ENCODE measurements around the gene ZNF217.
"Not testable (repeated sequence)": the region's sequence is repeated elsewhere in the genome, so short reads cannot be mapped to it uniquely, and the experiment has no call there.

The ZNF217 gene

DNA sequence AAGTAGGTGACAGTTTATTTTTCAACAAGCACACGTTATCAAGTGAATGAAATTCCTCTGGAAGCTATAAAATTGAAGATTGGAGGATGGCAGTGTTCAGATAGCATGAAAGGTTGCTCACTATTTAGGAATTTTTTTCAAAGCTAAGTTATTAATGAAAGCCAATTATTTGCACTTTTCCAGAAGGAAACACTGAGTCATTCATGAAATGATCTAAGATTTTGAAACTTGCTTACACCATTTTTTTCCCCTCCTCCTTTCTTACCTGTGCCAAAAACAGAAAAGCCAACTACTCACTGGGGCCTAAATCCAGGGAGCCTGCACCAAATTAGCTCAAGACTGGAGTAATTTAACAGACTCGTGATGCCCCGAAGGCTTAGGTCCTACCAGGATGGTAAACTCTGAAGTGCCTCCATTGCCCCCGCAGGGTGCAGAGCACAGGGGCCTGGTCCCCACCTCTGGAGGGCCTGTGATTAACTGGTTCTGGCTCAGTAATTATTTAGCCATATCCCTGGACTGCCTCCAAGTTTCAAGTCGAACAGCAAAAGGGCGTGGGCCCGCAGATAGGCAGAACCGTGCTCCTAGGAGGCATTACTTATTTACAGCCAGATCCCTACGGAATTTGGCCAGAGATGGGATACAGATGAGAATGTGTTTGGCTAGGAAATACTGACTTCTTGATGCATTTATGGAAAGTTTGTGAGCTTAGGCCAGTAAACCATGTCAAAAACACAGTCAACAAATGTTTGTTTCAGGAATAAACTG is 28.0 kb upstream of the ZNF217 start:
- no peak for DNase-seq (ENCODE audit: low read depth, low spot score)
- TF ChIP-seq SUZ12 (IDR thresholded peaks at IDR 0.05; ENCODE audit: extremely low read depth, insufficient read depth, insufficient read length) (no peak), YY1 (IDR thresholded peaks at IDR 0.05; ENCODE audit: insufficient read depth, insufficient read length) (no peak), ZNF274 (IDR thresholded peaks at IDR 0.05; ENCODE audit: low read depth, low read length) (no peak)
- Histone ChIP-seq H3K9ac (ENCODE audit: insufficient read length, low read depth) (peak overlapping the region; percentile 16), H3K9me3 (ENCODE audit: insufficient read depth, low read length) (no peaks in the 10 kb centered on the region), H3K36me3 (ENCODE audit: insufficient read depth, insufficient read length, low read length) (no peaks in the 10 kb centered on the region), H3K4me3 (ENCODE audit: insufficient read length, low read depth) (no peak overlapping the region), H3K4me1 (ENCODE audit: insufficient read depth, insufficient read length) (peaks cover 7% of the 10 kb centered on the region), H3K27me3 (ENCODE audit: insufficient read depth, insufficient read length) (no peaks in the 10 kb centered on the region)

GRCh38 chr20:53618490-53619000 is 24.9 kb upstream of the ZNF217 start:
- not testable (repeated sequence) for H3K4me3 ChIP-seq (ENCODE audit: insufficient read length, low read depth); H3K9me3 ChIP-seq (ENCODE audit: insufficient read depth, low read length); H3K27me3 ChIP-seq (ENCODE audit: insufficient read depth, insufficient read length); H3K4me1 ChIP-seq (ENCODE audit: insufficient read depth, insufficient read length); H3K36me3 ChIP-seq (ENCODE audit: insufficient read depth, insufficient read length, low read length); H3K9ac ChIP-seq (ENCODE audit: insufficient read length, low read depth); DNase-seq (ENCODE audit: low read depth, low spot score)

GRCh38 chr20:53617791-53618489 is 24.3 kb upstream of the ZNF217 start:
- no peak overlapping the region for H3K9ac ChIP-seq (ENCODE audit: insufficient read length, low read depth)

DNA sequence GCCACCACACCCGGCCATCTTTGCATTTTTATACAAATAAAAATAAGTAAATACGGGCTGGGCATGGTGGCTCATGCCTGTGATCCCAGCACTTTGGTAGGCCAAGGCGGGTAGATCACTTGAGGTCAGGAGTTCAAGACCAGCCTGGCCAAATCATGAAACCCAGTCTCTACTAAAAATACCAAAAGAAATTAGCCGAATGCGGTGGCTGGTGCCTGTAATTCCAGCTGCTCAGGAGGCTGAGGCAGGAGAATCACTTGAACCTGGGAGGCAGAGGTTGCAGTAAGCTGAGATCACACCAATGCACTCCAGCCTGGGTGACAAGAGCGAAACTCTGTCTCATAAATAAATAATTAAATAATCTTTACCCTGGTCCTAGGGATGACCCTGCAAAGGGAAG is 22.9 kb upstream of the ZNF217 start:
- not testable (repeated sequence) for H3K9me3 ChIP-seq (ENCODE audit: insufficient read depth, low read length); H3K4me1 ChIP-seq (ENCODE audit: insufficient read depth, insufficient read length); H3K36me3 ChIP-seq (ENCODE audit: insufficient read depth, insufficient read length, low read length); H3K4me3 ChIP-seq (ENCODE audit: insufficient read length, low read depth); H3K27me3 ChIP-seq (ENCODE audit: insufficient read depth, insufficient read length); H3K9ac ChIP-seq (ENCODE audit: insufficient read length, low read depth); DNase-seq (ENCODE audit: low read depth, low spot score)

More at GRCh38 chr20:53617791-53618489, 24.3 kb upstream of the ZNF217 start:
- Histone ChIP-seq H3K4me1 (ENCODE audit: insufficient read depth, insufficient read length) (peaks cover 7% of the 10 kb centered on the region), H3K4me3 (ENCODE audit: insufficient read length, low read depth) (no peak overlapping the region), H3K27me3 (ENCODE audit: insufficient read depth, insufficient read length) (no peaks in the 10 kb centered on the region), H3K36me3 (ENCODE audit: insufficient read depth, insufficient read length, low read length) (no peaks in the 10 kb centered on the region), H3K9me3 (ENCODE audit: insufficient read depth, low read length) (no peaks in the 10 kb centered on the region)
- TF ChIP-seq SUZ12 (IDR thresholded peaks at IDR 0.05; ENCODE audit: extremely low read depth, insufficient read depth, insufficient read length) (no peak), ZNF274 (IDR thresholded peaks at IDR 0.05; ENCODE audit: low read depth, low read length) (no peak), YY1 (IDR thresholded peaks at IDR 0.05; ENCODE audit: insufficient read depth, insufficient read length) (no peak)
- DNase-seq (ENCODE audit: low read depth, low spot score), result no peak

DNA sequence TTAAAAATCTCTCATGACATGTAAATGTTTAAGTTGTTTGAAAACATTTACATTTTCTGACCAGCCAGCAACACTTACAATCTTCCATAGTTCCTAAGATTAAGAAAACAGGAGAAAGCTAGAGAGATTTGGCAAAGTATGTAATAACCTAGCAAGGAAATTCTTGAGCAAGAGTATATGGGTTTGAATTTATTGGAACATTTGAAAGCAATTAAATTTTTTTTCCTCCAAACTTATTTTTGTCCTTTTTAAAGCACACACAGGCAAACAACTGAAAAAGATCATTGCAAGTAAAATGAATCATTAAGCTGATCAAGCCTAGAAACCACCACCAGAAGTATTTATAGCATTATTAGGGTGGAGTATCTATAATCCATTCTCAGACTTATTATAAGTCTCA is 20.1 kb upstream of the ZNF217 start:
- no peaks in the 10 kb centered on the region for H3K9me3 ChIP-seq (ENCODE audit: insufficient read depth, low read length)
- H3K9ac ChIP-seq (ENCODE audit: insufficient read length, low read depth), result no peak overlapping the region
- TF ChIP-seq YY1 (IDR thresholded peaks at IDR 0.05; ENCODE audit: insufficient read depth, insufficient read length) (no peak), ZNF274 (IDR thresholded peaks at IDR 0.05; ENCODE audit: low read depth, low read length) (no peak), SUZ12 (IDR thresholded peaks at IDR 0.05; ENCODE audit: extremely low read depth, insufficient read depth, insufficient read length) (no peak)
- no peak overlapping the region for H3K4me3 ChIP-seq (ENCODE audit: insufficient read length, low read depth)
- H3K4me1 ChIP-seq (ENCODE audit: insufficient read depth, insufficient read length), result peaks cover under 1% of the 10 kb centered on the region
- DNase-seq (ENCODE audit: low read depth, low spot score), result no peak
- H3K27me3 ChIP-seq (ENCODE audit: insufficient read depth, insufficient read length), result no peaks in the 10 kb centered on the region
- no peaks in the 10 kb centered on the region for H3K36me3 ChIP-seq (ENCODE audit: insufficient read depth, insufficient read length, low read length)

DNA sequence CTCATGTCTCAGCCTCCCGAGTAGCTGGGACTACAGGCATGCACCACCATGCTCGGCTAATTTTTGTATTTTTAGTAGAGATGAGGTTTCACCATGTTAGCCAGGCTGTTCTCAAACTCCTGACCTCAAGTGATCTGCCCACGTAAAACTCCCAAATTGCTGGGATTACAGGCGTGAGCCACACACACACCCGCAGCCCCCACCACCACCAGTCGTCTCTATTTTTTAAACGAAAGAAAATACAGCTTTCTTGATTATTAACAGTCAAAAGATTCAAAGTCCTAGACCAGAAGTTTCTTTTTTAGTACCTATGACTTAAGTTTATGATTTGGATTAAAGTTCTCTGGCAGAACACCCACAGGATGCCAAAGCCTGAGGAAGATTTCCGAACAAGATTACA is 18.6 kb upstream of the ZNF217 start:
- H3K4me3 ChIP-seq (ENCODE audit: insufficient read length, low read depth); DNase-seq (ENCODE audit: low read depth, low spot score); H3K9me3 ChIP-seq (ENCODE audit: insufficient read depth, low read length); H3K36me3 ChIP-seq (ENCODE audit: insufficient read depth, insufficient read length, low read length); H3K4me1 ChIP-seq (ENCODE audit: insufficient read depth, insufficient read length); H3K27me3 ChIP-seq (ENCODE audit: insufficient read depth, insufficient read length); H3K9ac ChIP-seq (ENCODE audit: insufficient read length, low read depth): not testable (repeated sequence)

DNA sequence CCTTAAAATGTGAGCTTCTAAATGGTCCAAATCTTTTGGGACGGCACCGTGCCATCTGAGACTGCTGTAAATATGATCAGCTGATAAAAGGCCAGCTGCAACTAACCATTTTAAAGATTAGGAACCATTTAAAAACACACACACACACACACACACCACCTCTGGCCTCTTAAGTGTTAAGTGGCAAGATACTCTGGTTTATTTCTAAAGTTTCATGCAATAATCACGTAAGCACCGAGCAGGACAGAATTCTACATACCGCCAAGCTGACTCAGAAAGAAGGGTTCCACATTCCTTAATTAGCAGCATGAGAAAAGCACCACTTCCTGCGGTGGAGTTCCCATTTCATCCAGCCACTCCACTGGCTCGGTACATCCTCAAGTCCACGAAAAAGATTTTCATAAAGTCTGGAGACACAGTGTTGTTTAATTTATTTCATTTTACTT is 17.8 kb upstream of the ZNF217 start:
- H3K36me3 ChIP-seq (ENCODE audit: insufficient read depth, insufficient read length, low read length), result no peaks in the 10 kb centered on the region
- DNase-seq (ENCODE audit: low read depth, low spot score), result no peak
- H3K4me3 ChIP-seq (ENCODE audit: insufficient read length, low read depth), result no peak overlapping the region
- TF ChIP-seq YY1 (IDR thresholded peaks at IDR 0.05; ENCODE audit: insufficient read depth, insufficient read length) (no peak), ZNF274 (IDR thresholded peaks at IDR 0.05; ENCODE audit: low read depth, low read length) (no peak), SUZ12 (IDR thresholded peaks at IDR 0.05; ENCODE audit: extremely low read depth, insufficient read depth, insufficient read length) (no peak)
- H3K27me3 ChIP-seq (ENCODE audit: insufficient read depth, insufficient read length), result no peaks in the 10 kb centered on the region
- H3K9me3 ChIP-seq (ENCODE audit: insufficient read depth, low read length), result no peaks in the 10 kb centered on the region
- peaks cover 6% of the 10 kb centered on the region for H3K4me1 ChIP-seq (ENCODE audit: insufficient read depth, insufficient read length)
- no peak overlapping the region for H3K9ac ChIP-seq (ENCODE audit: insufficient read length, low read depth)

All from NT2/D1 (cell line).